K562 (cell line): ENCODE measurements around the gene RASSF3. TPM values are rescaled to one million over a fixed set of nuclear protein-coding genes. Genes with fewer than 3 reads are reported as not detected.

Experiments used
- CBX3 ChIP-seq, 2 experiments: IDR thresholded peaks; 1 replicate in 1 of 2; 2 replicates in 1 of 2; pipeline ENCODE4 v1.6.1; 2012; ENCODE audit warnings: inconsistent platforms in 2 of 2, low read length in 2 of 2, borderline replicate concordance in 1 of 2, control low read depth in 1 of 2
- ETV5 ChIP-seq: sonication (generic); formaldehyde crosslinking; IDR thresholded peaks from 2 replicates; pipeline ENCODE4 v1.4.0; 2020; ENCODE audit warnings: low read depth, mild to moderate bottlenecking, missing genetic modification reagents
- HDAC8 ChIP-seq: fragments of 450-650 bp; IDR thresholded peaks from 2 replicates; pipeline ENCODE4 v1.6.1; 2016; ENCODE audit warnings: mild to moderate bottlenecking, missing genetic modification characterization, moderate library complexity, missing compliant biosample characterization
- LCOR ChIP-seq: sonication (generic); formaldehyde crosslinking; IDR thresholded peaks from 2 replicates; pipeline ENCODE4 v1.8.0; 2022; ENCODE audit warnings: mild to moderate bottlenecking, missing genetic modification reagents
- NFRKB ChIP-seq: fragments of 450-650 bp; IDR thresholded peaks from 2 replicates; pipeline ENCODE4 v1.6.1; 2016; ENCODE audit warnings: low read depth
- NR2C2 ChIP-seq, 2 experiments: fragments of 200-800 bp in 1 of 2; sonication (Bioruptor generic) in 1 of 2; sonication (generic) in 1 of 2; formaldehyde crosslinking in 1 of 2; IDR thresholded peaks; 2 replicates each; pipeline versions ENCODE4 v1.6.1 to v1.8.0; 2016 to 2022; ENCODE audit warnings: mild to moderate bottlenecking in 1 of 2, missing compliant biosample characterization in 1 of 2, missing genetic modification characterization in 1 of 2, missing genetic modification reagents in 1 of 2
- PTRF ChIP-seq: fragments of 450-650 bp; IDR thresholded peaks from 2 replicates; pipeline ENCODE4 v1.6.1; 2016; ENCODE audit warnings: mild to moderate bottlenecking, missing genetic modification characterization, missing compliant biosample characterization
- TEAD2 ChIP-seq: fragments of 450-650 bp; IDR thresholded peaks from 2 replicates; pipeline ENCODE4 v1.6.1; 2016; ENCODE audit warnings: missing genetic modification characterization, control low read depth, missing compliant biosample characterization
- XRCC3 ChIP-seq: fragments of 450-650 bp; IDR thresholded peaks from 2 replicates; pipeline ENCODE4 v1.6.1; 2017; ENCODE audit warnings: mild to moderate bottlenecking, moderate library complexity
- ZNF311 ChIP-seq: fragments of 250-450 bp; sonication (Bioruptor Pico); IDR thresholded peaks from 2 replicates; pipeline ENCODE4 v1.4.0; 2020; ENCODE audit warnings: mild to moderate bottlenecking, moderate library complexity
- ZNF584 ChIP-seq: fragments of 200-800 bp; sonication (Bioruptor generic); IDR thresholded peaks from 2 replicates; pipeline ENCODE4 v1.6.1; 2016; ENCODE audit warnings: low read depth, mild to moderate bottlenecking, missing genetic modification characterization, missing compliant biosample characterization
- ZNF76 ChIP-seq: fragments of 250-450 bp; sonication (Bioruptor Pico); IDR thresholded peaks from 2 replicates; pipeline ENCODE4 v1.4.0; 2020; ENCODE audit warnings: mild to moderate bottlenecking, moderate library complexity, borderline replicate concordance
- polyA plus RNA-seq, 8 experiments: library from polyadenylated mRNA; depleted of rRNA in 4 of 8; stranded (reverse) in 5 of 8; unstranded in 3 of 8; fragments of >200 nt; fragmentation: Nextera tagmentation in 2 of 8; fragmentation: Illumina TruSeq in 1 of 8; extraction: Ambion mirVana in 2 of 8; extraction: Trizol in 1 of 8; gene quantifications; 2 replicates each; pipeline versions ENCODE4 v1.2.1 to v1.2.3, GENCODE V29; 2011 to 2014; ENCODE audit warnings: inconsistent platforms in 1 of 8, missing spikeins in 1 of 8
- total RNA-seq, 7 experiments: library from RNA; depleted of rRNA in 6 of 7; stranded (reverse); fragments of >200 nt in 6 of 7; fragmentation: Illumina TruSeq in 2 of 7; extraction: Trizol in 2 of 7; gene quantifications; 2 replicates each; pipeline versions ENCODE4 v1.2.1 to v1.2.3, GENCODE V29; 2011 to 2021; ENCODE audit warnings: low replicate concordance in 1 of 7
- TF ChIP-seq, protein P1 (sequence below): fragments of 200-800 bp; sonication (Bioruptor generic); IDR thresholded peaks from 2 replicates; pipeline ENCODE4 v1.6.1; 2017; ENCODE audit warnings: missing genetic modification characterization, missing compliant biosample characterization
- TF ChIP-seq, protein P2 (sequence below): sonication (generic); formaldehyde crosslinking; IDR thresholded peaks from 2 replicates; pipeline ENCODE4 v1.9.0; 2022; ENCODE audit warnings: mild to moderate bottlenecking, missing genetic modification reagents

Gene RASSF3
- total and polyA plus RNA-seq, 9 of the 15 experiments (the other 6 are each of a cell fraction or from before 2014, with no cell fraction given) = 3.7 to 39.2 (median 20.2) TPM

DNA sequence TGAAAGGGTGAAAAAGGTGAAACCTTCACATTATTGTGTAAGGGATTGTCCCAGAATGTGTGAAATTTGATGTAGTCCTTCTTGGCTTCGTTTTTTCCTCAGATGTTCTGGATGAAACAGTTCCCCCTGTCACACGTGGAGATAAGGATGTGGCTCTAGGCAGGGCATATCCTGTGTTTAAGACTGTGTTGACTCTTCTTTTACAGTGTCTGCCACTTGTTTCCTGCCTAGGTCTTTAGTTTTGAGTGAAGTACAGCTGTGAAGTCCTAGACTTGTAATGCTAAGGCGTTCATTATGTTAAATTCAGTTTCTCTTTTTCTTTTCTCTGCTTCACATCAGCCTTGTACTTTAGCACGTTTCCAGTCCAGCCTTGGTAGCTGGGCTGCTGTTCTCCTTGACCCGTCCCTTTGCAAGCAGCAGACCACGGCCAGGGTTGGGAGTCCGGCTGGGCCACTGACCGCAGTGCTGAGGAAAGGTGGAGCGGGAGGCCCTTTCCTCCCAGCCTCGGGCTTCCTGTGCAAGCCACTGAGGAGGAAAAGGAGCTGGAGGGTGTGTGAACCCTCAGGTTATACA is 59.1 kb downstream of the RASSF3 start (continued):
- TF ChIP-seq CBX3 (IDR thresholded peaks at IDR 0.05; ENCODE audit: borderline replicate concordance in 1 of 2, low read length in 2 of 2) (peak in 1 of 2 experiments; percentile 39; a peak in 1 of 3 replicates), ZNF584 (CRISPR knock-in tag) (0 out of 2 replicates have a peak, but pooled peaks have one; percentile 66), HDAC8 (0 out of 2 replicates have a peak, but pooled peaks have one; percentile 58), LCOR (CRISPR knock-in tag) (no peak), ZNF311 (peak; percentile 78), NFRKB (0 out of 2 replicates have a peak, but pooled peaks have one; percentile 45), XRCC3 (no peak), PTRF (tag) (0 out of 2 replicates have a peak, but pooled peaks have one; percentile 23), NR2C2 (CRISPR knock-in tag; IDR thresholded peaks at IDR 0.05) (no peak), NR2C2 (tag; IDR thresholded peaks at IDR 0.05) (peak; percentile 67; the same call in 1 of the 2 replicates), ZNF76 (peak; percentile 73; the same call in 1 of the 2 replicates), TEAD2 (tag) (0 out of 2 replicates have a peak, but pooled peaks have one; percentile 9), ETV5 (CRISPR knock-in tag) (peak; percentile 31)
- TF ChIP-seq, protein P1, sequence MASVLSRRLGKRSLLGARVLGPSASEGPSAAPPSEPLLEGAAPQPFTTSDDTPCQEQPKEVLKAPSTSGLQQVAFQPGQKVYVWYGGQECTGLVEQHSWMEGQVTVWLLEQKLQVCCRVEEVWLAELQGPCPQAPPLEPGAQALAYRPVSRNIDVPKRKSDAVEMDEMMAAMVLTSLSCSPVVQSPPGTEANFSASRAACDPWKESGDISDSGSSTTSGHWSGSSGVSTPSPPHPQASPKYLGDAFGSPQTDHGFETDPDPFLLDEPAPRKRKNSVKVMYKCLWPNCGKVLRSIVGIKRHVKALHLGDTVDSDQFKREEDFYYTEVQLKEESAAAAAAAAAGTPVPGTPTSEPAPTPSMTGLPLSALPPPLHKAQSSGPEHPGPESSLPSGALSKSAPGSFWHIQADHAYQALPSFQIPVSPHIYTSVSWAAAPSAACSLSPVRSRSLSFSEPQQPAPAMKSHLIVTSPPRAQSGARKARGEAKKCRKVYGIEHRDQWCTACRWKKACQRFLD (CRISPR knock-in tag) = peak; percentile 72
- TF ChIP-seq, protein P2, sequence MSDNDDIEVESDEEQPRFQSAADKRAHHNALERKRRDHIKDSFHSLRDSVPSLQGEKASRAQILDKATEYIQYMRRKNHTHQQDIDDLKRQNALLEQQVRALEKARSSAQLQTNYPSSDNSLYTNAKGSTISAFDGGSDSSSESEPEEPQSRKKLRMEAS (CRISPR knock-in tag) = no peak; the same call in 1 of the 2 replicates
